COLO668 (cell line): ENCODE data around the gene HRH3.

ENCODE experiments used
- DNase-seq: peaks from one replicate; lab custom pipeline; 2025; ENCODE audit not compliant: unreplicated experiment; lab: John Stamatoyannopoulos, UW

The HRH3 gene

GRCh38 chr20:62181808-62182207, 38.3 kb downstream of the HRH3 start:
- DNase-seq = no peak

- no peak for DNase-seq
Observed at GRCh38 chr20:62179162-62179504, 40.9 kb downstream of the HRH3 start.

- no peak for DNase-seq
Observed at GRCh38 chr20:62178316-62179161, 41.5 kb downstream of the HRH3 start.

DNA sequence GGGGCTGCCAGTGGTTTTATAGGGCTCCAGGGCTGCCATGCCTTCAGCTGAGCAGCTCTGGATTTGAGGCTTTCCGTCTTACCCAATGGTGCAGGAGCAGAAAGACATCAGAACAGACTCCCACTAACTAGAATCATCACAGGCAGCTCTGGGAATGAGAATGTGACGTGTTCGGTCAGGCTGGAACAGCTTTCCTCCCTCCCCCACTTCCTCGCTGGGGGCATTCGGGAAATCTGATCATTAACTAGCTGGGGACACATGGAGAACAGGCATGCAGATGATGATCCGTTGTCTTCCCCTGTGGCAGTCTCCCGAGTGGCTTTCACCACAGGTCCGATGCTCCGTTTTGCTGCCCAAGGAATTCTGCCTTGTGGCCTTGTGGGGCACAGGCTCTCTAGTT, 42.8 kb downstream of the HRH3 start:
- no peak for DNase-seq

- no peak for DNase-seq
Observed at GRCh38 chr20:62176866-62177265, 43.2 kb downstream of the HRH3 start.

- DNase-seq = no peak
Observed at GRCh38 chr20:62175711-62176110, 44.4 kb downstream of the HRH3 start.

DNA sequence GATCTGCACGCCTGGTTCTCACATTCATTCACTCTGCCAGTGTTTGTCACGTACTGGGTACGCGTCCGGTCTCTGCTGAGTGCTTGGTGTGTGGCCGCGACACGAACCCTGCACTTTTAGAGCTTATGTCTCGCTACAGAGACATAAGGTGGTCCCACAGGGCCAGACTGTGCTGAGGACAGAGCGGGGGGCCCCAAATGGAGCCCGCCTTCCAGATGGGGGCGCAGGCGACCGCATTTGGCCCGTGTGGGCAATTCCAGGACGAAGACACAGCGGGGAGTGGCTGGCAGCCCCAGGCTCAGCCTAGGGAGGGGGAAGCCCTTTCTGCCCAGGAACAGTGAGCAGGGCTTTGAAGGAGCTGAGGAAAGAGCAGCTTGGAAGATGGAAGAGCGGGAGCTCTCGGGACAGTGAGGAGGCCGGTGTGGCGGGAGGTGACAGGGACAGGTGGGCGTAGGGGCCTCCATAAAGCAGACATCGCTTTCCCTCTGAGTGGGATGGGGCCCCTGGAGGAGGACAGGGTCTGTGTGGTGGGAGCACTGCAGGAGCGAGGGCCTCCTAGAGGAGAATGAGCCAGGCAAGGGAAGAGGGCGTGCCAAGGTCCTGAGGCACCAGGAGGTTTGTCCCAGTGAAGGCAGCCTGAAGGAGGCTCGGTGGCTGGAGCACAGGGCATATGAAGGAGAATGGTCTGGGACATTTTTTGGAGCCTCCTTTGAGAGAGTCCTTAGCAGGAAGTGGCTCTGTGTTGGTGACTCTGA, 45.0 kb downstream of the HRH3 start:
- no peak for DNase-seq

- no peak for DNase-seq
Observed at GRCh38 chr20:62174021-62174804, 45.9 kb downstream of the HRH3 start.

DNA sequence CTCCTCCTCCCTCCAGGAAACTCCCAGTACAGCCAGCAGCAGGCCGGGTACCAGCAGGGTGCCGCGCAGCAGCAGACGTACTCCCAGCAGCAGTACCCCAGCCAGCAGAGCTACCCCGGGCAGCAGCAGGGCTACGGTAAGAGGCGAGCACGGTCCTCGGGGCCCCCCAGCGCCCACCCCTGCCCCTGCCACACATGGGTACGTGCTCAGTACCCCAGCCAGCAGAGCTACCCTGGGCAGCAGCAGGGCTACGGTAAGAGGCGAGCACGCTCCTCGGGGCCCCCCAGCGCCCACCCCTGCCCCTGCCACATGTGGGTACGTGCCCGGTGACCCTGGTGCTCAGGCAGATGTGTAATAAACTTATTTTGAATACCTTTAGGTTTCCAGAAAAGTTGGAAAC, 47.4 kb downstream of the HRH3 start:
- no peak for DNase-seq

DNA sequence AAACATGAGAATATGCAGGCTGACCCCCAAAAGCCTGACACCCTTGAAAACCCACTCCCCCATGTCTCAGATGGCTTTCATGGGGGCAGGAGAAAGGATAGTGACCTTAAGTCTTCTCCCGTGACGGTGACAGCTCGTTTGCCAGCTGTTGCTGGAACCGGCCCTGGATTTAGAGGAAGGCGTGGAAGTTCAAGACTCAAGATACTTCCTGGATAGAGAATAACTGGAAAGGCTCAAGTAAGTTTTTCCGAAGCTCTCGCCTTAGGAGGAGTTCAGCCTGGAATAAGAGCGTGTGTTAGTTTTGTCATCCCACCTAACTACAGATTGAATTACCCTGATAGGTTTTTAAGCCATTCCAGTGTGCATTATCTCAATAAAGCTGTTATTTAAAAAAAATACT, 48.8 kb downstream of the HRH3 start:
- no peak for DNase-seq

GRCh38 chr20:62170536-62170935, 49.5 kb downstream of the HRH3 start:
- no peak for DNase-seq

DNA sequence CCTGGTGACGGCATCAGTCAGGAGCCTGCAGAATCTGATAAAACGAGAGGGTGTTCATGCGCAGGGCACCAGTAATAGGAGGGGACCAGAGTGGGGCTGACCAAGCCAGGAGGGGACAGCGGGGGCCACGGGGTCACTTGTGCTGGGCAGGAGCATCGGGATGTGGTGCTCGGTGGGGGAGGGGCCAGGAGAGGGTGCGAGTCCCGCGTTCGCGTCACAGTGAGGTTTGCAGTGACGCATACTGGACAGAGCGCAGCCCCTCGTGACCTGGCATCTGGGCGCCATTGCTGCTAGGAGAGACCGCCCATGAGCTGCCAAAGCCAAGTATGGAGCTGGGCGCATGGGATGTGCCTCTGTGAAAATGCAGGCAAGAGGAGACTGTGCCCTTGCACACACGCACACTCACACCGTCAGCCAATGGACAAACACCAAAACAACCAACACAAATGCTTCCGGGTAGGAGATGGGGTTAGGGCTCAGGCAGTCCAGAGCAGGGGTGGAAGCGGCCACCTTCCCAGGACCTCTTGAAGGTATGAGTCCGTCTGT, 51.1 kb downstream of the HRH3 start:
- no peak for DNase-seq

DNA sequence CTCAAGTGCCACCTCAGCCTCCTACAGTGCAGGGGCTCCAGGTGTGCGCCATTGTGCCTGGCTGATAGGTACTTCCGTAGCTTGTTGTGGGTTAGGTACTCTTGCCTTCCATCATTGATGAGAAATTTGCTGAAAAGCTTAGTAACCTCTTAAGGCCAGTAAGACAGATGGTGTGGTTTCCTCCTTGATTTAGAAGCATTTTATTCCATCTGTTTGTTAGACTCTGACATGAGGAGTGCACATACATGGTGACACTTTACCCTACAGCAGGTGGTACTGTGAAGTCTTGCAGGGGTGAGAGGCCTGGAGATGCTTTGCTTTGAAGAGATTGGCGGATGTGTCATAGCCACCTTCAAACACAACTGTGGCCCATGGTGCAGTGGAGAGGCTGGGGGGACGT, 52.0 kb downstream of the HRH3 start:
- no peak for DNase-seq

GRCh38 chr20:62167474-62167873, 52.6 kb downstream of the HRH3 start:
- no peak for DNase-seq

- DNase-seq = no peak
Observed at GRCh38 chr20:62165762-62166399, 54.2 kb downstream of the HRH3 start.
